HCT116 (cell line): Measurements from ENCODE around the gene OTOR. TPM values are rescaled to one million over a fixed set of nuclear protein-coding genes. Genes with fewer than 3 reads are reported as not detected.

ENCODE experiments used
- ATAC-seq: fragments of 200-7000 bp; cut with Tn5 transposase; 2 replicates; pipeline ENCODE4 v1.9.1; 2020; ENCODE audit warnings: mild to moderate bottlenecking, moderate library complexity
- BruUV-seq: library from RNA; stranded (reverse); fragments of 400-500 nt; replicated peaks from 2 replicates; lab custom pipeline; 2021; lab: Mats Ljungman, UMichigan
- CTCF ChIA-PET: fragments of 300-600 bp; sonication (Branson Sonifier 250); formaldehyde crosslinking; loops from one replicate; lab custom pipeline; 2021; ENCODE audit warnings: antibody characterized with exemption; lab: Charles Lee
- POLR2A ChIA-PET: fragments of 300-600, 350-600 bp; sonication (Branson Sonifier 250); formaldehyde crosslinking; loops from one replicate; lab custom pipeline; 2021; ENCODE audit warnings: antibody characterized with exemption; lab: Charles Lee
- RAD21 ChIA-PET, 2 experiments: fragments of 300-600 bp; sonication (Branson Sonifier 250); formaldehyde crosslinking; loops; one replicate each; lab custom pipeline; 2023; ENCODE audit warnings: low total read pairs in 2 of 2; ENCODE audit not compliant: uncharacterized antibody in 2 of 2, unreplicated experiment in 2 of 2, low non-redundant PET in 1 of 2; lab: Charles Lee
- DNase-seq: peaks from one replicate; pipeline ENCODE4 v3.0.0-alpha.2; 2010; ENCODE audit warnings: low read depth, low spot score
- H2AFZ ChIP-seq: fragments of 200-600 bp; shearing (Covaris generic), sonication (generic); 2 replicates; pipeline ENCODE4 v1.6.1; 2017; ENCODE audit warnings: low read depth, mixed run types, mixed read lengths, antibody characterized with exemption, low read length; ENCODE audit not compliant: poor library complexity, severe bottlenecking
- H3K27ac ChIP-seq: 2 replicates; pipeline ENCODE4 v1.5.1; 2012; ENCODE audit warnings: low read depth, low read length
- H3K27me3 ChIP-seq: fragments of 200-600 bp; sonication (generic); 2 replicates; pipeline ENCODE4 v1.6.1; 2016; ENCODE audit warnings: mixed run types, low read length, mixed read lengths; ENCODE audit not compliant: insufficient read depth
- H3K36me3 ChIP-seq, 2 experiments: fragments of 200-500 bp in 1 of 2; fragments of 200-600 bp in 1 of 2; sonication (Bioruptor generic) in 1 of 2; sonication (generic) in 1 of 2; 2 replicates each; pipeline versions ENCODE4 v1.5.1 to v1.6.1; 2014 to 2016; ENCODE audit warnings: low read length in 2 of 2, inconsistent platforms in 1 of 2, mixed read lengths in 1 of 2, mixed run types in 1 of 2; ENCODE audit not compliant: insufficient read depth in 2 of 2, control insufficient read depth in 1 of 2
- H3K4me1 ChIP-seq, 2 experiments: fragments of 200-600 bp in 1 of 2; sonication (generic) in 1 of 2; 2 replicates each; pipeline versions ENCODE4 v1.5.1 to v1.6.1; 2012 to 2017; ENCODE audit warnings: low read length in 2 of 2, inconsistent platforms in 1 of 2, mild to moderate bottlenecking in 1 of 2, mixed read lengths in 1 of 2, mixed run types in 1 of 2, moderate library complexity in 1 of 2; ENCODE audit not compliant: insufficient read depth in 2 of 2, control insufficient read depth in 1 of 2
- H3K4me2 ChIP-seq: fragments of 200-600 bp; sonication (generic); 2 replicates; pipeline ENCODE4 v1.6.1; 2017; ENCODE audit warnings: mixed run types, low read length, mixed read lengths
- H3K4me3 ChIP-seq, 2 experiments: fragments of 200-600 bp in 1 of 2; sonication (generic) in 1 of 2; replicated peaks in 1 of 2; 2 replicates each; pipeline ENCODE4 v1.5.1; 2011 to 2016; ENCODE audit warnings: low read length in 2 of 2, control low read depth in 1 of 2, low read depth in 1 of 2, mild to moderate bottlenecking in 1 of 2, mixed read lengths in 1 of 2, mixed run types in 1 of 2
- H3K79me2 ChIP-seq: fragments of 200-600 bp; sonication (generic); 2 replicates; pipeline ENCODE4 v1.6.1; 2017; ENCODE audit warnings: mild to moderate bottlenecking, mixed run types, low read length, moderate library complexity, mixed read lengths; ENCODE audit not compliant: insufficient read depth
- H3K9ac ChIP-seq: fragments of 200-600 bp; sonication (generic); 2 replicates; pipeline ENCODE4 v1.6.1; 2016; ENCODE audit warnings: low read length, mixed read lengths
- H3K9me2 ChIP-seq: fragments of 200-600 bp; sonication (generic), shearing (Covaris generic); 2 replicates; pipeline ENCODE4 v1.6.1; 2017; ENCODE audit warnings: mixed run types, mild to moderate bottlenecking, moderate library complexity; ENCODE audit not compliant: insufficient read depth
- H3K9me3 ChIP-seq, 2 experiments: fragments of 200-500 bp in 1 of 2; fragments of 200-600 bp in 1 of 2; sonication (Bioruptor generic) in 1 of 2; sonication (generic) in 1 of 2; 2 replicates each; pipeline ENCODE4 v1.6.1; 2014 to 2017; ENCODE audit warnings: low read length in 2 of 2, mixed read lengths in 2 of 2, inconsistent platforms in 1 of 2, low read depth in 1 of 2, mild to moderate bottlenecking in 1 of 2, mixed run types in 1 of 2, moderate library complexity in 1 of 2; ENCODE audit not compliant: control insufficient read depth in 1 of 2, insufficient read depth in 1 of 2
- H4K20me1 ChIP-seq: fragments of 200-600 bp; sonication (generic), shearing (Covaris generic); 2 replicates; pipeline ENCODE4 v1.6.1; 2017; ENCODE audit warnings: mixed run types, mild to moderate bottlenecking, moderate library complexity; ENCODE audit not compliant: insufficient read depth
- CBX3 ChIP-seq: IDR thresholded peaks from 2 replicates; pipeline ENCODE4 v1.6.1; 2012; ENCODE audit warnings: low read depth
- CTCF ChIP-seq, 3 experiments: fragments of 200-600 bp in 1 of 3; sonication (generic) in 1 of 3; IDR thresholded peaks in 2 of 3; conservative IDR thresholded peaks in 1 of 3; 2 replicates each; pipeline ENCODE4 v1.5.1; 2012 to 2017; ENCODE audit warnings: low read depth in 2 of 3, low read length in 2 of 3, antibody characterized with exemption in 1 of 3, borderline replicate concordance in 1 of 3, control low read depth in 1 of 3, mild to moderate bottlenecking in 1 of 3, mixed read lengths in 1 of 3, mixed run types in 1 of 3, moderate library complexity in 1 of 3; ENCODE audit not compliant: insufficient read depth in 1 of 3
- EZH2phosphoT487 ChIP-seq: fragments of 200-600 bp; IDR thresholded peaks from 2 replicates; pipeline ENCODE4 v1.6.1; 2018; ENCODE audit warnings: antibody characterized with exemption, borderline replicate concordance
- FOSL1 ChIP-seq: IDR thresholded peaks from 2 replicates; pipeline ENCODE4 v1.6.1; 2012; ENCODE audit warnings: low read depth
- RAD21 ChIP-seq: IDR thresholded peaks from 2 replicates; pipeline ENCODE4 v1.6.1; 2012; ENCODE audit warnings: low read depth, mild to moderate bottlenecking
- SRF ChIP-seq: IDR thresholded peaks from 2 replicates; pipeline ENCODE4 v1.6.1; 2012; ENCODE audit warnings: low read depth
- TCF7L2 ChIP-seq: IDR thresholded peaks from 2 replicates; pipeline ENCODE4 v1.7.0; 2011; ENCODE audit warnings: borderline replicate concordance, inconsistent platforms; ENCODE audit not compliant: insufficient read depth, insufficient read length; ENCODE audit errors: extremely low read depth
- intact Hi-C: fragments of 100-400 bp; cut with micrococcal nuclease; formaldehyde crosslinking; loops from 2 replicates; pipeline ENCODE4 v1.10.0; 2022
- total RNA-seq: library from RNA; stranded (reverse); gene quantifications from one replicate; pipeline ENCODE4 v1.2.1, GENCODE V29; 2021; ENCODE audit not compliant: unreplicated experiment

OTOR gene
- total RNA-seq, 1 experiment from 2014 or later: not detected

GRCh38 chr20:16699293-16699692 is 48.9 kb upstream of the OTOR start:
- no peak for TF ChIP-seq EZH2phosphoT487
- TF ChIP-seq CBX3: no peak
- TF ChIP-seq RAD21: peak; percentile 24; the same call in 1 of the 2 replicates
- ATAC-seq (no peak), DNase-seq (no peak)
- Histone ChIP-seq H3K9ac (no peak overlapping the region), H3K79me2 (no peaks in the 10 kb centered on the region), H3K4me2 (no peak overlapping the region), H3K27me3 (peaks cover 18% of the 10 kb centered on the region; the same call in 1 of the 2 replicates), H3K36me3 (no peaks in the 10 kb centered on the region), H3K9me3 (no peaks in the 10 kb centered on the region), H3K27ac (no peak overlapping the region), H4K20me1 (no peaks in the 10 kb centered on the region), H3K4me1 (no peaks in the 10 kb centered on the region), H3K9me2 (no peaks in the 10 kb centered on the region), H3K4me3 (no peak overlapping the region), H2AFZ (no peak overlapping the region)
- intact Hi-C loops: no loop called here
- RAD21 ChIA-PET: no interaction called here
- CTCF ChIA-PET: no interaction called here
- no TSS peak for BruUV-seq
- POLR2A ChIA-PET: no interaction called here

- RAD21 ChIA-PET: no interaction called here
- no peak overlapping the region for H3K9ac ChIP-seq
- TF ChIP-seq SRF (no peak), FOSL1 (no peak), TCF7L2 (no peak), EZH2phosphoT487 (no peak), CTCF (IDR thresholded peaks at IDR 0.05 in 2 of 3, conservative IDR thresholded peaks at IDR 0.05 in 1 of 3; ENCODE audit: borderline replicate concordance in 1 of 3, insufficient read depth in 1 of 3, low read depth in 2 of 3, low read length in 2 of 3) (peak; percentile 6 to 50 (median 49); a peak in 5 of 6 replicates), RAD21 (peak; percentile 31)
- POLR2A ChIA-PET: no interaction called here
- H3K9me2 ChIP-seq: no peaks in the 10 kb centered on the region
- no peak overlapping the region for H2AFZ ChIP-seq
- CTCF ChIA-PET: interaction anchor here (0.7 kb wide), 1 partner anchor 60 kb away, joined by 4 read pairs; no protein-coding TSS in a partner anchor
- peaks cover 13% of the 10 kb centered on the region; the same call in 1 of the 2 replicates for H3K27me3 ChIP-seq
- no TSS peak for BruUV-seq
- H3K4me3 ChIP-seq: no peak overlapping the region
- H3K4me1 ChIP-seq: no peaks in the 10 kb centered on the region
- no peaks in the 10 kb centered on the region for H3K79me2 ChIP-seq
- intact Hi-C loops: loop anchor here (2.0 kb wide), 1 partner anchor 60 kb away; no protein-coding TSS in a partner anchor
- H3K4me2 ChIP-seq: no peak overlapping the region
- no peak overlapping the region for H3K27ac ChIP-seq
- ATAC-seq (peak; percentile 75), DNase-seq (peak; percentile 2)
- no peaks in the 10 kb centered on the region for H4K20me1 ChIP-seq
- H3K9me3 ChIP-seq: no peaks in the 10 kb centered on the region
- H3K36me3 ChIP-seq: no peaks in the 10 kb centered on the region
Measured at GRCh38 chr20:16701296-16701695, 46.9 kb upstream of the OTOR start.
